ENCODE measurements around the gene CTRB2. TPM values are rescaled to one million over a fixed set of nuclear protein-coding genes. Genes with fewer than 3 reads are reported as not detected.

Gene CTRB2
- polyA plus RNA-seq, 4 donors = 0.34 to 19.2 (median 13.0) TPM; not detected in 1

DNA sequence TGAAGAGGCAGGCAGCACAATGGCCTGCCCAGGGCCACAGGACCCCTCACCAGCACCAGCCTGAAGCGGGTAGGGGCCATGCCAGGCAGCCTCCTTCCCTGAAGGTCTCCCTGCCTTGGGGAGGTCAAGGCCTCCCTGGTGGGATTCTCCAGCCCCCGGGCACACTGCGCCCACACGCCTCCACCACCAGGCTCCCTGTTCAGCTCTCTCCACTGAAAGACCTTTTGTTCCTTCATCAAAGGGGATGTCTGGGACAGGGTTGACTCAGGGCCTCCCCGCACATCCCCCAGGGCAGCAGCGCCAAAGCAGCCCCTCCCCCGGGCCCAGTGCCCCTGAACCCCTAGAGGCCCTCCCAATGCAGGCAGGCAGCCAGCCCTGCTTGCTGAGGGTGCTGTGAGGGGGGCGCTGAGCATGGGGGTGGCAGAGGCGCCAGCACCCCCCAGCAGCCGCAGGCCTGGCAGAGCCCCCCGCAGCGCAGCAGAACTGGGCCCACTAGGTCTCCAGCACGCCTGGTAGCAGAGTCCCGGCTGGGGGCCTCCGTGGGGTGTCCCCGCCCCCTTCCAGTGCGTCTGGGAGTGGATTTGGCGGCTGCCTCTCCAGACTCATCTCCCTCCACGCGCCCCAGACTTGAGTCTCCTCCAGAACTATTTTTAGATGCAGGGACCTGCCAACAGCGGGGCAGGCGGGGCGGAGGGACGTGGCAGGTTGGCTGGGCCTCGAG lies 31.3 kb upstream of the CTRB2 start:
- no peaks in the 10 kb centered on the region for H3K27me3 ChIP-seq (ENCODE audit: control insufficient read depth in 3 of 3, insufficient read depth in 3 of 3, low read length in 3 of 3)
- FAIRE-seq = no peak
- H3K9me3 ChIP-seq (ENCODE audit: control insufficient read depth in 2 of 2, insufficient read depth in 1 of 2, low read depth in 1 of 2, low read length in 1 of 2) = no peaks in the 10 kb centered on the region
- peaks cover 0 to 23% (median 0%) of the 10 kb centered on the region in 3 donors for H3K4me1 ChIP-seq (ENCODE audit: control insufficient read depth in 3 of 3, insufficient read depth in 2 of 3, low read depth in 1 of 3, low read length in 2 of 3)
- WGBS, 3 donors = 49 to 60% (median 53%) methylated on average over 22 to 25 of the region's 25 CpGs
- no peak for DNase-seq
- H3K36me3 ChIP-seq (ENCODE audit: control insufficient read depth in 3 of 3, insufficient read depth in 2 of 3, low read depth in 1 of 3, low read length in 3 of 3) = peaks cover 6 to 99% (median 17%) of the 10 kb centered on the region in 3 donors
- H3K27ac ChIP-seq (ENCODE audit: low read depth in 1 of 3, low read length in 2 of 3) = peak overlapping the region in 1 of 3 donors; percentile 71
- no peak overlapping the region for H3K4me3 ChIP-seq (ENCODE audit: low read depth in 1 of 3, low read length in 3 of 3)

DNA sequence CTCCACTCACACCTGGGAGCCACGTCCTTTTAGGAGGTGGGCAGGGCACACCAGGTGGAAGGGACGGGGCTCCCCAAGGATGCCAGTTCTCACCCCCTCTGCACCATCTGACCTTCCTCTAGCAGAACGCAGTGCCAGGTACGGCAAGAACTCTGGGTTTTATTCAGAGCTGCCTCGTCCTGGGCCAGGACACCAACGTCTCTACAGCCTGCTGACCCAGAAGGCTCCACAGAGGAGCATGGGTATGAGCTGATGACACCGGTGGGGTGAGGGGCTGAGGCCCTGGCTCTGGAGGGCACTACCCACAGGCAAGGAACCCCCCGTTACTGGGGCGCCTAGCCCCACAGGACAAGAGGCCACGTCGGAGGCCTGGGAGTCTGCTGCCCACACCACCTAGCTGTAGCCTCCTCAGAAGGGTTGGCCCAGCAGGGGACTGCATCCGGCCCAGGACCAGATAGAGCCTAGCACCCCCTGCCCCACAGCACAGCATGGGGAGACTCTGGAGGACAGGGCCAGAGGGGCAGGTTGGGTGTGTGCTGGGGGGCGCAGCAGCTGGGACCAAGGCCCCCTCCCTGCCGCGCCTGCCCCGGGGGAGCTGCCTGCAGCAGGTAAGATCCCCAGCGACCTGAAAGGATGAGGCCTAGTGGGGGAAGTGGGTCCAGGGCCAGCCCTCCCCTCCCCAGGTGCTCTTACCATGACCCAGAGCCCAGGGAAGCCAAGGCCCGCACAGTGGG lies 30.6 kb upstream of the CTRB2 start:
- WGBS, 3 donors = 83 to 86% (median 83%) methylated on average over 14 to 18 of the region's 18 CpGs
- Histone ChIP-seq H3K9me3 (ENCODE audit: control insufficient read depth in 2 of 2, insufficient read depth in 1 of 2, low read depth in 1 of 2, low read length in 1 of 2) (no peaks in the 10 kb centered on the region), H3K27me3 (ENCODE audit: control insufficient read depth in 3 of 3, insufficient read depth in 3 of 3, low read length in 3 of 3) (no peaks in the 10 kb centered on the region), H3K4me1 (ENCODE audit: control insufficient read depth in 3 of 3, insufficient read depth in 2 of 3, low read depth in 1 of 3, low read length in 2 of 3) (peaks cover 0 to 23% (median 0%) of the 10 kb centered on the region in 3 donors), H3K36me3 (ENCODE audit: control insufficient read depth in 3 of 3, insufficient read depth in 2 of 3, low read depth in 1 of 3, low read length in 3 of 3) (peaks cover 9 to 99% (median 20%) of the 10 kb centered on the region in 3 donors), H3K27ac (ENCODE audit: low read depth in 1 of 3, low read length in 2 of 3) (peak overlapping the region in 1 of 3 donors; percentile 42), H3K4me3 (ENCODE audit: low read depth in 1 of 3, low read length in 3 of 3) (no peak overlapping the region)
- DNase-seq = no peak
- no peak for FAIRE-seq

GRCh38 chr16:75236736-75237397 lies 29.9 kb upstream of the CTRB2 start:
- Histone ChIP-seq H3K36me3 (ENCODE audit: control insufficient read depth in 3 of 3, insufficient read depth in 2 of 3, low read depth in 1 of 3, low read length in 3 of 3) (peaks cover 9 to 99% (median 18%) of the 10 kb centered on the region in 3 donors), H3K4me3 (ENCODE audit: low read depth in 1 of 3, low read length in 3 of 3) (no peak overlapping the region), H3K27ac (ENCODE audit: low read depth in 1 of 3, low read length in 2 of 3) (no peak overlapping the region), H3K27me3 (ENCODE audit: control insufficient read depth in 3 of 3, insufficient read depth in 3 of 3, low read length in 3 of 3) (no peaks in the 10 kb centered on the region), H3K4me1 (ENCODE audit: control insufficient read depth in 3 of 3, insufficient read depth in 2 of 3, low read depth in 1 of 3, low read length in 2 of 3) (peaks cover 0 to 23% (median 0%) of the 10 kb centered on the region in 3 donors), H3K9me3 (ENCODE audit: control insufficient read depth in 2 of 2, insufficient read depth in 1 of 2, low read depth in 1 of 2, low read length in 1 of 2) (no peaks in the 10 kb centered on the region)
- FAIRE-seq (no peak), DNase-seq (no peak)
- 90 to 93% (median 91%) methylated on average over 26 to 28 of the region's 28 CpGs for WGBS, 3 donors

DNA sequence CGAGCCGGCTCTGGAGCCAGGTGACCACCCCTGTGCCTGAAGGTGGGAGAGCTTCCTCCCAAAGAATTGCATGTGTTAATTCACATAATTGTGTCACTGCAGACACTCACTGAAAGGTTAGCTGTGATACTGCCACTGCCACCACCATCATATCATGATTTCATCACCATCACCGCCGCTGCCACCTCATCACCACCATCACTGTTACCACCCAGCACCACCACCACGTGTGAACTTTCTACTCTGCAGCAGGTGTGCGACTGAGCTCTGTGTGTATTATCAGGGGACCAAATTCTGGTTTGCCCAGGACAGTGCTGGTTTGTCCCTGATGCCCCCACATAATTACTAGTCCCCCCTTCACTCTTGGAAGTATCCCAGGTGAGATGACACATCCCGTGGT lies 29.3 kb upstream of the CTRB2 start:
- H3K27ac ChIP-seq (ENCODE audit: low read depth in 1 of 3, low read length in 2 of 3) = no peak overlapping the region
- DNase-seq = no peak
- FAIRE-seq = no peak
- WGBS, 3 donors = 62 to 73% (median 63%) methylated on average over 7 of the region's 7 CpGs
- no peak overlapping the region for H3K4me3 ChIP-seq (ENCODE audit: low read depth in 1 of 3, low read length in 3 of 3)
- H3K9me3 ChIP-seq (ENCODE audit: control insufficient read depth in 2 of 2, insufficient read depth in 1 of 2, low read depth in 1 of 2, low read length in 1 of 2) = no peaks in the 10 kb centered on the region
- peaks cover 9 to 96% (median 18%) of the 10 kb centered on the region in 3 donors for H3K36me3 ChIP-seq (ENCODE audit: control insufficient read depth in 3 of 3, insufficient read depth in 2 of 3, low read depth in 1 of 3, low read length in 3 of 3)
- H3K4me1 ChIP-seq (ENCODE audit: control insufficient read depth in 3 of 3, insufficient read depth in 2 of 3, low read depth in 1 of 3, low read length in 2 of 3) = peaks cover 0 to 23% (median 0%) of the 10 kb centered on the region in 3 donors
- no peaks in the 10 kb centered on the region for H3K27me3 ChIP-seq (ENCODE audit: control insufficient read depth in 3 of 3, insufficient read depth in 3 of 3, low read length in 3 of 3)

- Histone ChIP-seq H3K9me3 (ENCODE audit: control insufficient read depth in 2 of 2, insufficient read depth in 1 of 2, low read depth in 1 of 2, low read length in 1 of 2) (no peaks in the 10 kb centered on the region), H3K4me1 (ENCODE audit: control insufficient read depth in 3 of 3, insufficient read depth in 2 of 3, low read depth in 1 of 3, low read length in 2 of 3) (peaks cover 0 to 23% (median 0%) of the 10 kb centered on the region in 3 donors), H3K36me3 (ENCODE audit: control insufficient read depth in 3 of 3, insufficient read depth in 2 of 3, low read depth in 1 of 3, low read length in 3 of 3) (peaks cover 9 to 95% (median 16%) of the 10 kb centered on the region in 3 donors), H3K27me3 (ENCODE audit: control insufficient read depth in 3 of 3, insufficient read depth in 3 of 3, low read length in 3 of 3) (no peaks in the 10 kb centered on the region), H3K4me3 (ENCODE audit: low read depth in 1 of 3, low read length in 3 of 3) (no peak overlapping the region), H3K27ac (ENCODE audit: low read depth in 1 of 3, low read length in 2 of 3) (no peak overlapping the region)
- FAIRE-seq = no peak
- 90 to 93% (median 90%) methylated on average over 34 of the region's 34 CpGs for WGBS, 3 donors
- no peak for DNase-seq
Observed at GRCh38 chr16:75235721-75236193, 28.8 kb upstream of the CTRB2 start.

- H3K36me3 ChIP-seq (ENCODE audit: control insufficient read depth in 3 of 3, insufficient read depth in 2 of 3, low read depth in 1 of 3, low read length in 3 of 3) = peaks cover 9 to 96% (median 16%) of the 10 kb centered on the region in 3 donors
- H3K27ac ChIP-seq (ENCODE audit: low read depth in 1 of 3, low read length in 2 of 3) = no peak overlapping the region
- peaks cover 0 to 23% (median 0%) of the 10 kb centered on the region in 3 donors for H3K4me1 ChIP-seq (ENCODE audit: control insufficient read depth in 3 of 3, insufficient read depth in 2 of 3, low read depth in 1 of 3, low read length in 2 of 3)
- FAIRE-seq (no peak), DNase-seq (no peak)
- 84 to 85% (median 85%) methylated on average over 38 to 48 of the region's 48 CpGs for WGBS, 3 donors
- H3K4me3 ChIP-seq (ENCODE audit: low read depth in 1 of 3, low read length in 3 of 3) = no peak overlapping the region
- H3K9me3 ChIP-seq (ENCODE audit: control insufficient read depth in 2 of 2, insufficient read depth in 1 of 2, low read depth in 1 of 2, low read length in 1 of 2) = no peaks in the 10 kb centered on the region
- no peaks in the 10 kb centered on the region for H3K27me3 ChIP-seq (ENCODE audit: control insufficient read depth in 3 of 3, insufficient read depth in 3 of 3, low read length in 3 of 3)
Observed at GRCh38 chr16:75234856-75235696, 28.1 kb upstream of the CTRB2 start.

GRCh38 chr16:75233611-75233938 lies 26.6 kb upstream of the CTRB2 start:
- H3K4me1 ChIP-seq (ENCODE audit: control insufficient read depth in 3 of 3, insufficient read depth in 2 of 3, low read depth in 1 of 3, low read length in 2 of 3) = peaks cover 0 to 13% (median 0%) of the 10 kb centered on the region in 3 donors
- H3K27me3 ChIP-seq (ENCODE audit: control insufficient read depth in 3 of 3, insufficient read depth in 3 of 3, low read length in 3 of 3) = no peaks in the 10 kb centered on the region
- no peaks in the 10 kb centered on the region for H3K9me3 ChIP-seq (ENCODE audit: control insufficient read depth in 2 of 2, insufficient read depth in 1 of 2, low read depth in 1 of 2, low read length in 1 of 2)
- no peak overlapping the region for H3K4me3 ChIP-seq (ENCODE audit: low read depth in 1 of 3, low read length in 3 of 3)
- WGBS, 3 donors = 68 to 79% (median 73%) methylated on average over 7 of the region's 7 CpGs
- peaks cover 9 to 96% (median 26%) of the 10 kb centered on the region in 3 donors for H3K36me3 ChIP-seq (ENCODE audit: control insufficient read depth in 3 of 3, insufficient read depth in 2 of 3, low read depth in 1 of 3, low read length in 3 of 3)
- no peak for FAIRE-seq
- H3K27ac ChIP-seq (ENCODE audit: low read depth in 1 of 3, low read length in 2 of 3) = peak overlapping the region in 1 of 3 donors; percentile 24
- DNase-seq = no peak
